Measurements from ENCODE around the gene MINPP1.
"Not testable (repeated sequence)": the region's sequence is repeated elsewhere in the genome, so short reads cannot be mapped to it uniquely, and the experiment has no call there.

GRCh38 chr10:87492450-87492849, 12.2 kb upstream of the MINPP1 start:
- TF ChIP-seq, protein P1, sequence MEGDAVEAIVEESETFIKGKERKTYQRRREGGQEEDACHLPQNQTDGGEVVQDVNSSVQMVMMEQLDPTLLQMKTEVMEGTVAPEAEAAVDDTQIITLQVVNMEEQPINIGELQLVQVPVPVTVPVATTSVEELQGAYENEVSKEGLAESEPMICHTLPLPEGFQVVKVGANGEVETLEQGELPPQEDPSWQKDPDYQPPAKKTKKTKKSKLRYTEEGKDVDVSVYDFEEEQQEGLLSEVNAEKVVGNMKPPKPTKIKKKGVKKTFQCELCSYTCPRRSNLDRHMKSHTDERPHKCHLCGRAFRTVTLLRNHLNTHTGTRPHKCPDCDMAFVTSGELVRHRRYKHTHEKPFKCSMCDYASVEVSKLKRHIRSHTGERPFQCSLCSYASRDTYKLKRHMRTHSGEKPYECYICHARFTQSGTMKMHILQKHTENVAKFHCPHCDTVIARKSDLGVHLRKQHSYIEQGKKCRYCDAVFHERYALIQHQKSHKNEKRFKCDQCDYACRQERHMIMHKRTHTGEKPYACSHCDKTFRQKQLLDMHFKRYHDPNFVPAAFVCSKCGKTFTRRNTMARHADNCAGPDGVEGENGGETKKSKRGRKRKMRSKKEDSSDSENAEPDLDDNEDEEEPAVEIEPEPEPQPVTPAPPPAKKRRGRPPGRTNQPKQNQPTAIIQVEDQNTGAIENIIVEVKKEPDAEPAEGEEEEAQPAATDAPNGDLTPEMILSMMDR (IDR thresholded peaks at IDR 0.05), result not testable (repeated sequence)
- not testable (repeated sequence) for TF ChIP-seq NFE2L1 (CRISPR knock-in tag; IDR thresholded peaks at IDR 0.05); USF1 (CRISPR knock-in tag; IDR thresholded peaks at IDR 0.05); ELF4 (CRISPR knock-in tag; IDR thresholded peaks at IDR 0.05; ENCODE audit: low read depth); ESRRA (CRISPR knock-in tag; IDR thresholded peaks at IDR 0.05; ENCODE audit: borderline replicate concordance); MLX (CRISPR knock-in tag; IDR thresholded peaks at IDR 0.05); ZNF263 (CRISPR knock-in tag; IDR thresholded peaks at IDR 0.05; ENCODE audit: low read depth)
- TF ChIP-seq, protein P2, sequence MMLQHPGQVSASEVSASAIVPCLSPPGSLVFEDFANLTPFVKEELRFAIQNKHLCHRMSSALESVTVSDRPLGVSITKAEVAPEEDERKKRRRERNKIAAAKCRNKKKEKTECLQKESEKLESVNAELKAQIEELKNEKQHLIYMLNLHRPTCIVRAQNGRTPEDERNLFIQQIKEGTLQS (CRISPR knock-in tag; conservative IDR thresholded peaks at IDR 0.05), result not testable (repeated sequence)
- TF ChIP-seq, protein P3, sequence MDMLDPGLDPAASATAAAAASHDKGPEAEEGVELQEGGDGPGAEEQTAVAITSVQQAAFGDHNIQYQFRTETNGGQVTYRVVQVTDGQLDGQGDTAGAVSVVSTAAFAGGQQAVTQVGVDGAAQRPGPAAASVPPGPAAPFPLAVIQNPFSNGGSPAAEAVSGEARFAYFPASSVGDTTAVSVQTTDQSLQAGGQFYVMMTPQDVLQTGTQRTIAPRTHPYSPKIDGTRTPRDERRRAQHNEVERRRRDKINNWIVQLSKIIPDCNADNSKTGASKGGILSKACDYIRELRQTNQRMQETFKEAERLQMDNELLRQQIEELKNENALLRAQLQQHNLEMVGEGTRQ (CRISPR knock-in tag; IDR thresholded peaks at IDR 0.05), result not testable (repeated sequence)
- TF ChIP-seq, protein P4, sequence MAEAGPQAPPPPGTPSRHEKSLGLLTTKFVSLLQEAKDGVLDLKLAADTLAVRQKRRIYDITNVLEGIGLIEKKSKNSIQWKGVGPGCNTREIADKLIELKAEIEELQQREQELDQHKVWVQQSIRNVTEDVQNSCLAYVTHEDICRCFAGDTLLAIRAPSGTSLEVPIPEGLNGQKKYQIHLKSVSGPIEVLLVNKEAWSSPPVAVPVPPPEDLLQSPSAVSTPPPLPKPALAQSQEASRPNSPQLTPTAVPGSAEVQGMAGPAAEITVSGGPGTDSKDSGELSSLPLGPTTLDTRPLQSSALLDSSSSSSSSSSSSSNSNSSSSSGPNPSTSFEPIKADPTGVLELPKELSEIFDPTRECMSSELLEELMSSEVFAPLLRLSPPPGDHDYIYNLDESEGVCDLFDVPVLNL (CRISPR knock-in tag; IDR thresholded peaks at IDR 0.05; ENCODE audit: borderline replicate concordance, low read depth), result not testable (repeated sequence)

Data from WTC11 (cell line).